Mesenchymal stem cell (in vitro differentiated cells and primary cell): ENCODE measurements around the gene RNF128.
A peak's percentile ranks its signal among the peaks of the same experiment; 100 is the strongest.
"Not testable (repeated sequence)": the region's sequence is repeated elsewhere in the genome, so short reads cannot be mapped to it uniquely, and the experiment has no call there.

ENCODE experiments used
- DNase-seq: peaks from one replicate; pipeline ENCODE4 v3.0.0-alpha.2; 2013
- H2AFZ ChIP-seq: one replicate; pipeline ENCODE4 v1.6.1; 2013; ENCODE audit warnings: low read depth, mild to moderate bottlenecking, control low read depth, inconsistent platforms, low read length, moderate library complexity
- H2AK5ac ChIP-seq: 2 replicates; pipeline ENCODE4 v1.6.1; 2013; ENCODE audit warnings: low read length, moderate library complexity, mild to moderate bottlenecking, inconsistent platforms; ENCODE audit not compliant: severe bottlenecking
- H2BK120ac ChIP-seq: one replicate; pipeline ENCODE4 v1.6.1; 2013; ENCODE audit warnings: low read depth, mild to moderate bottlenecking, inconsistent platforms, low read length, moderate library complexity
- H2BK12ac ChIP-seq, 2 experiments: one replicate each; pipeline ENCODE4 v1.6.1; 2013; ENCODE audit warnings: inconsistent platforms in 2 of 2, low read length in 2 of 2, mild to moderate bottlenecking in 2 of 2, moderate library complexity in 2 of 2, control low read depth in 1 of 2
- H2BK15ac ChIP-seq: one replicate; pipeline ENCODE4 v1.6.1; 2013; ENCODE audit warnings: mild to moderate bottlenecking, low read depth, inconsistent platforms; ENCODE audit not compliant: poor library complexity, severe bottlenecking
- H2BK5ac ChIP-seq: 2 replicates; pipeline ENCODE4 v1.6.1; 2013; ENCODE audit warnings: low read depth, mild to moderate bottlenecking, low read length, control low read depth, inconsistent platforms; ENCODE audit not compliant: poor library complexity, severe bottlenecking
- H3K14ac ChIP-seq, 2 experiments: one replicate each; pipeline ENCODE4 v1.6.1; 2013; ENCODE audit warnings: inconsistent platforms in 2 of 2, low read length in 2 of 2, control low read depth in 1 of 2, mild to moderate bottlenecking in 1 of 2, moderate library complexity in 1 of 2
- H3K18ac ChIP-seq, 2 experiments: one replicate each; pipeline ENCODE4 v1.6.1; 2013; ENCODE audit warnings: inconsistent platforms in 2 of 2, low read length in 2 of 2, control low read depth in 1 of 2, low read depth in 1 of 2, mild to moderate bottlenecking in 1 of 2
- H3K23ac ChIP-seq, 2 experiments: one replicate each; pipeline ENCODE4 v1.6.1; 2013; ENCODE audit warnings: inconsistent platforms in 2 of 2, low read length in 2 of 2, mild to moderate bottlenecking in 2 of 2, moderate library complexity in 2 of 2, control low read depth in 1 of 2
- H3K27ac ChIP-seq: 2 replicates; pipeline ENCODE4 v1.5.1; 2013; ENCODE audit warnings: mild to moderate bottlenecking, moderate library complexity, low read length, control low read depth, inconsistent platforms; ENCODE audit not compliant: poor library complexity, severe bottlenecking
- H3K27me3 ChIP-seq, 2 experiments: 2 replicates each; pipeline versions ENCODE4 v1.6.1 to v1.7.0; 2013; ENCODE audit warnings: low read length in 2 of 2, mild to moderate bottlenecking in 2 of 2, moderate library complexity in 2 of 2, control low read depth in 1 of 2, inconsistent platforms in 1 of 2; ENCODE audit not compliant: control insufficient read depth in 1 of 2, insufficient read depth in 1 of 2
- H3K36me3 ChIP-seq, 2 experiments: 2 replicates each; pipeline versions ENCODE4 v1.6.1 to v1.7.0; 2013; ENCODE audit warnings: low read length in 2 of 2, control low read depth in 1 of 2, inconsistent platforms in 1 of 2, low read depth in 1 of 2, mild to moderate bottlenecking in 1 of 2; ENCODE audit not compliant: insufficient read depth in 2 of 2, control insufficient read depth in 1 of 2
- H3K4ac ChIP-seq, 2 experiments: one replicate each; pipeline ENCODE4 v1.6.1; 2013; ENCODE audit warnings: inconsistent platforms in 2 of 2, low read length in 2 of 2, mild to moderate bottlenecking in 2 of 2, moderate library complexity in 2 of 2, control low read depth in 1 of 2, low read depth in 1 of 2
- H3K4me1 ChIP-seq: 2 replicates; pipeline ENCODE4 v1.6.1; 2013; ENCODE audit warnings: low read depth, low read length, control low read depth; ENCODE audit not compliant: control insufficient read depth, insufficient read depth
- H3K4me2 ChIP-seq: 2 replicates; pipeline ENCODE4 v1.6.1; 2013; ENCODE audit warnings: low read length, mild to moderate bottlenecking, inconsistent platforms; ENCODE audit not compliant: poor library complexity, severe bottlenecking
- H3K4me3 ChIP-seq, 2 experiments: 2 replicates each; pipeline versions ENCODE4 v1.5.1 to v1.7.0; 2013; ENCODE audit warnings: low read length in 2 of 2, mild to moderate bottlenecking in 2 of 2, control low read depth in 1 of 2, low read depth in 1 of 2; ENCODE audit not compliant: insufficient read depth in 1 of 2
- H3K79me1 ChIP-seq: replicated peaks from 2 replicates; pipeline ENCODE4 v1.6.1; 2013; ENCODE audit warnings: mild to moderate bottlenecking, control low read depth, low read length, inconsistent platforms; ENCODE audit not compliant: poor library complexity, severe bottlenecking
- H3K9ac ChIP-seq: 2 replicates; pipeline ENCODE4 v1.7.0; 2013; ENCODE audit warnings: mild to moderate bottlenecking, low read length, moderate library complexity
- H3K9me3 ChIP-seq: 2 replicates; pipeline ENCODE4 v1.7.0; 2013; ENCODE audit warnings: mild to moderate bottlenecking, low read length; ENCODE audit not compliant: control insufficient read depth
- H4K8ac ChIP-seq: one replicate; pipeline ENCODE4 v1.6.1; 2013; ENCODE audit warnings: inconsistent platforms, mild to moderate bottlenecking, low read length, moderate library complexity
- H4K91ac ChIP-seq: one replicate; pipeline ENCODE4 v1.6.1; 2013; ENCODE audit warnings: mild to moderate bottlenecking, low read length, inconsistent platforms
- WGBS: methylation state at CpG from one replicate; pipeline ENCODE4 v1.1.7; 2013; ENCODE audit warnings: mixed read lengths; 5-methylcytosine and 5-hydroxymethylcytosine counted together

RNF128 gene

DNA sequence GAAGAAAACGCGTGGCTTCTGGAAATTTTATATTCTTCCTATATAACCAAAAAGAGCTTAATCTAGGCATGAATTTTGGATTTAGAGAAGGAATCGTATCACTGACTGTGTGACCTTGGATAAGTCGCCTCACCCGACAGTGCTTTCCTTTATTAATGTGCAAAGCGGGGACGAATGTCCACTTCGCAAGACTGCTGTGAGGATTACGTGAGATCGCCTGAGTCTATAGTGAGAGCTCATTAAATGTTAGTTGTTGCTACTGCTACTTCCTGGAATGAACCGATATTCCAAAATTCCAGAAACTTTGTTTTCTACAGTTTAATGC lies 75.5 kb downstream of the RNF128 start:
- DNase-seq: no peak
- Histone ChIP-seq H3K23ac (no peak overlapping the region), H2BK12ac (no peak overlapping the region), H3K4ac (no peak overlapping the region), H3K27me3 (peaks cover 0 to 23% of the 10 kb centered on the region in 2 experiments), H2AFZ (no peak overlapping the region), H3K4me2 (peak overlapping the region; percentile 33), H3K18ac (no peak overlapping the region), H2BK15ac (no peak overlapping the region), H3K4me3 (peak overlapping the region in 1 of 2 experiments; percentile 93), H3K79me1 (peaks cover 6% of the 10 kb centered on the region), H2BK120ac (no peak overlapping the region), H3K36me3 (no peaks in the 10 kb centered on the region), H4K8ac (no peak overlapping the region), H2AK5ac (no peak overlapping the region), H3K9me3 (no peaks in the 10 kb centered on the region), H3K27ac (no peak overlapping the region), H4K91ac (no peak overlapping the region), H2BK5ac (no peak overlapping the region), H3K4me1 (no peaks in the 10 kb centered on the region), H3K14ac (no peak overlapping the region), H3K9ac (peak overlapping the region; percentile 90)
- 19% methylated on average over 4 of the region's 11 CpGs for WGBS

DNA sequence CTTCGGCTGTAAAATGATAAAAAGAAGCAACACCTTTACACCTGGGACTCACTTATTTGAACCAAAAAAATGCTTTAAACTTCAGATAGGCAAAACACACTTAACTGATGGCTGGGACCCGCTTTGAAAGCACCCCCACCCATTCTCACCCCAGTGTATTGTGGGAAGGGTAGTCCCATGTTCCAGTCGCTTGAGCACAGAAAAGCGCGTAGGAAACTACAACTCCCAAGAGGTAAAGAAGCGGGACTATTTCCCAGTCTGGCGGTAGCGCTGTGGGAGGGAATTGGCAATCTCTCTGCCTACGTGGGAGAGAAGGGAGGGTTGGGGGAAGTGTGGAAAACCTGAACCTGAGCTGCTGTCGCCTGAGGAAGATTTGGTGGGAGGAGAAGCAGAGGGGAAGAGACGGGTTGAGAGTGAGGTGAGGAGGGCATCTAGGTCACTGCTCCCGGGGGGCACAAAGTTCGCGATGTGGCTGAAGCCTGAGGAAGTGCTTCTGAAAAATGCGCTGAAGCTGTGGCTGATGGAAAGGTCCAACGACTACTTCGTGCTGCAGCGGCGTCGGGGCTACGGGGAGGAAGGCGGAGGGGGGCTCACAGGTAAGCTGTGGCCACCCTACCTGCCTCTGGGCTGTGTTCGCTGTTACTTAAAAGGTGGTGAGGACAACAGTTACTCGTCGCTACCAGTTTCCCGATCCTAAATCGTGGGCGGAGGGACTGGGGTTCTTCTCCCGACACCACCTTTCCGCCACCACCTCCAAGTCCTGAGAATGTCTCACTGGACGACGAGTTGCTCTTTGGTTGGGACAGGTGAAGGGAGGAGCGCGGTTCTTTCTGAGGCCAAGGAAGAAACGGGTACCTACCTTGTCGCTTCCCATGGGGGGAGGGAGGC lies 76.1 kb downstream of the RNF128 start, which contains the start of gene TBC1D8B:
Gene TBC1D8B, plus strand, starts transcription at position 286 of the 888 bp plus-strand sequence. Its CDS starts 181 bp downstream, at position 467.
- Histone ChIP-seq H3K14ac (peak within 1 kb of the TSS in 1 of 2 experiments; percentile 18), H3K18ac (peak within 1 kb of the TSS in 1 of 2 experiments; percentile 91), H3K27ac (no peak within 1 kb of the TSS), H2BK5ac (no peak within 1 kb of the TSS), H3K27me3 (peaks cover 0 to 23% of the 10 kb centered on the region in 2 experiments), H2BK15ac (no peak within 1 kb of the TSS), H2AFZ (peak within 1 kb of the TSS; percentile 83), H3K4me2 (peak within 1 kb of the TSS; percentile 50), H4K8ac (no peak within 1 kb of the TSS), H3K9me3 (no peaks in the 10 kb centered on the region), H3K23ac (no peak within 1 kb of the TSS), H2BK120ac (no peak within 1 kb of the TSS), H4K91ac (no peak within 1 kb of the TSS), H3K4ac (peak within 1 kb of the TSS; percentile 60 to 85), H2BK12ac (peak within 1 kb of the TSS in 1 of 2 experiments; percentile 50), H3K36me3 (no peaks in the 10 kb centered on the region), H3K9ac (peak within 1 kb of the TSS; percentile 90), H3K4me3 (peak within 1 kb of the TSS; percentile 74 to 93), H3K79me1 (peaks cover 6% of the 10 kb centered on the region), H2AK5ac (no peak within 1 kb of the TSS), H3K4me1 (no peaks in the 10 kb centered on the region)
- 0% methylated on average over 20 of the region's 36 CpGs for WGBS
- DNase-seq: peak; percentile 92

DNA sequence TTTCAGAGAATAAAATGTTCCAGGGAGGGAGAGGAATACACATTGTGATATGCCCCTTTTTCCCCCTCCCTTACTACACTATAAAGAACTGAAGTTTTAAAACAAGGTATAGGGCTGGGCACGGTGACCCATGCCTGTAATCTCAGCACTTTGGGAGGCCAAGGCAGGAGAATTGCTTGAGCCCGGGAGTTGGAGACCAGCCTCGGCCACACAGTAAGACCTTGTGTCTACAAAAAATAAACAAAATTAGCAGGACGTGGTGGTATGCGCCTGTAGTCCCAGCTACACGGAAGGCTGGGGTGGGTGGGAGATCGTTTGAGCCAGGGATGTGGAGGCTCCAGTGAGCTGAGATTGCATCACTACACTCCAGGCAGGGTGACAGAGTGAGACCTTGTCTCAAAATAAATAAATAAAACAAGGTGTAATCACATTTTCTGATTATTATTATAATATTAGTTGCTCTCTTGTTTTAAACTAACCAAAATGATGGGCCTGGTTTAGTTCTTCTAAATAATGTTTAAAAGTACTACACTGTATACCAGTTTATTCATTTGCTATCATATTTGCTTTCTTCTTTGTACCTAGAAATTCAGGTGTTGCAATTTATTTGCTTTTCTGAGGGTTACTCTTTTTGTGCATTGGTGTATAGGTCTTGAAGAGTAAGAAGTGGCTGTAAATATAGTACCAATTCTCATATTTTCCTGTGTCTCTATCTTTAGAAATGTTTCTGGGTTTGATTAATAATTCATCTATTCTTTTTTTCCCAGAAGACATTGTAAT lies 84.8 kb downstream of the RNF128 start:
- no peak overlapping the region for H4K8ac ChIP-seq
- H3K14ac ChIP-seq: no peak overlapping the region
- H3K4ac ChIP-seq: no peak overlapping the region
- H2BK15ac ChIP-seq: no peak overlapping the region
- no peak overlapping the region for H2AK5ac ChIP-seq
- no peak for DNase-seq
- H3K27me3 ChIP-seq: no peaks in the 10 kb centered on the region
- no peak overlapping the region for H3K4me2 ChIP-seq
- H3K79me1 ChIP-seq: no peaks in the 10 kb centered on the region
- no peak overlapping the region for H2BK12ac ChIP-seq
- no peak overlapping the region for H3K9ac ChIP-seq
- H3K4me3 ChIP-seq: no peak overlapping the region
- 78% methylated on average over 6 of the region's 7 CpGs for WGBS
- H3K9me3 ChIP-seq: no peaks in the 10 kb centered on the region
- no peak overlapping the region for H3K23ac ChIP-seq
- no peak overlapping the region for H2BK5ac ChIP-seq
- no peak overlapping the region for H4K91ac ChIP-seq
- no peaks in the 10 kb centered on the region for H3K36me3 ChIP-seq
- H2AFZ ChIP-seq: no peak overlapping the region
- no peak overlapping the region for H3K27ac ChIP-seq
- H3K4me1 ChIP-seq: no peaks in the 10 kb centered on the region
- H3K18ac ChIP-seq: no peak overlapping the region
- H2BK120ac ChIP-seq: no peak overlapping the region

DNA sequence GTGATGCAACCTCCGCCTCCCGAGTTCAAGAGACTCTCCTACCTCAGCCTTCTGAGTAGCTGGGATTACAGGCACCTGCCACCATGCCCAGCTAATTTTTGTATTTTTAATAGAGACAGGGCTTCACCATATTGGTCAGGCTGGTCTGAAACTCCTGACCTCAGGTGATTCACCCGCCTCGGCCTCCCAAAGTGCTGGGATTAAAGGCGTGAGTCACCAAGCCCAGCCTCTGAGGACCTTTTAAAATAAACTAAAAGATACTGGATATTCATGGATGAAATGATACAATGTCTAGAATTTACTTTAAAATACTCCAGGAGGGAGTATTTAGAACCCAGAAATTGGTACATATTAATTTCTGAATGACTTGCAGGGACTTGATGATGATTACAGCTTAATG lies 86.4 kb downstream of the RNF128 start:
- H3K79me1 ChIP-seq, DNase-seq, H2BK15ac ChIP-seq, H4K8ac ChIP-seq, H3K9ac ChIP-seq, H3K23ac ChIP-seq, H3K27me3 ChIP-seq, H3K4me1 ChIP-seq, H3K27ac ChIP-seq, H3K4me2 ChIP-seq, H3K9me3 ChIP-seq, H4K91ac ChIP-seq, H2BK5ac ChIP-seq, H3K18ac ChIP-seq, H3K36me3 ChIP-seq, H2AFZ ChIP-seq, H3K14ac ChIP-seq, H2BK12ac ChIP-seq, H3K4ac ChIP-seq, H3K4me3 ChIP-seq, H2AK5ac ChIP-seq, H2BK120ac ChIP-seq: not testable (repeated sequence)
- 50% methylated on average over 2 of the region's 5 CpGs for WGBS
